OCI-LY7 (cell line): ENCODE results near the gene PXDC1. TPM values are rescaled to one million over a fixed set of nuclear protein-coding genes. Genes with fewer than 3 reads are reported as not detected.

Experiments
- BruUV-seq: library from RNA; stranded (reverse); fragments of 400-500 nt; replicated peaks from 2 replicates; lab custom pipeline; 2021; lab: Mats Ljungman, UMichigan
- CTCF ChIA-PET: fragments of 300-600 bp; sonication (Branson Sonifier 250); formaldehyde crosslinking; loops from one replicate; lab custom pipeline; 2022; ENCODE audit warnings: antibody characterized with exemption; ENCODE audit not compliant: unreplicated experiment; lab: Charles Lee
- POLR2A ChIA-PET: fragments of 300-600 bp; sonication (Branson Sonifier 250); formaldehyde crosslinking; loops from one replicate; lab custom pipeline; 2022; ENCODE audit warnings: antibody characterized with exemption; lab: Charles Lee
- DNase-seq: peaks from one replicate; pipeline ENCODE4 v3.0.0-alpha.2; 2015; ENCODE audit warnings: low spot score
- H2AFZ ChIP-seq: fragments of 200-600 bp; sonication (generic), shearing (Covaris generic); 2 replicates; pipeline ENCODE4 v1.6.1; 2014; ENCODE audit warnings: mild to moderate bottlenecking, antibody characterized with exemption, low read length, moderate library complexity
- H3K27ac ChIP-seq: fragments of 200-600 bp; sonication (generic); 2 replicates; pipeline ENCODE4 v1.5.1; 2014; ENCODE audit warnings: mixed run types, low read depth, mild to moderate bottlenecking, moderate library complexity, low read length, inconsistent platforms; ENCODE audit not compliant: poor library complexity, severe bottlenecking
- H3K36me3 ChIP-seq: fragments of 200-600 bp; sonication (generic); 2 replicates; pipeline ENCODE4 v1.6.1; 2014; ENCODE audit warnings: mild to moderate bottlenecking, antibody characterized with exemption, low read length, moderate library complexity, mixed read lengths; ENCODE audit not compliant: insufficient read depth
- H3K4me1 ChIP-seq: fragments of 200-600 bp; sonication (generic); 2 replicates; pipeline ENCODE4 v1.5.1; 2014; ENCODE audit warnings: mild to moderate bottlenecking, low read length; ENCODE audit not compliant: insufficient read depth, poor library complexity, severe bottlenecking
- H3K4me2 ChIP-seq: fragments of 200-600 bp; sonication (generic); 2 replicates; pipeline ENCODE4 v1.6.1; 2014; ENCODE audit warnings: mild to moderate bottlenecking, low read length
- H3K4me3 ChIP-seq: fragments of 200-600 bp; sonication (generic); 2 replicates; pipeline ENCODE4 v1.5.1; 2014; ENCODE audit warnings: mild to moderate bottlenecking, low read depth, low read length; ENCODE audit not compliant: poor library complexity, severe bottlenecking
- H3K79me2 ChIP-seq: fragments of 200-600 bp; sonication (generic); 2 replicates; pipeline ENCODE4 v1.6.1; 2016; ENCODE audit warnings: low read depth, mild to moderate bottlenecking, low read length, moderate library complexity, mixed read lengths; ENCODE audit not compliant: insufficient read depth
- H3K9me2 ChIP-seq: fragments of 200-600 bp; sonication (generic); 2 replicates; pipeline ENCODE4 v1.6.1; 2016; ENCODE audit warnings: mild to moderate bottlenecking, low read length, mixed read lengths; ENCODE audit not compliant: insufficient read depth
- H3K9me3 ChIP-seq: fragments of 200-600 bp; sonication (generic); 2 replicates; pipeline ENCODE4 v1.6.1; 2014; ENCODE audit warnings: mild to moderate bottlenecking, mixed run types, low read length, mixed read lengths
- H4K20me1 ChIP-seq: fragments of 200-600 bp; sonication (generic); 2 replicates; pipeline ENCODE4 v1.6.1; 2014; ENCODE audit warnings: mild to moderate bottlenecking, antibody characterized with exemption, low read length, moderate library complexity, mixed read lengths; ENCODE audit not compliant: insufficient read depth
- CTCF ChIP-seq: fragments of 200-600 bp; sonication (generic); conservative IDR thresholded peaks from 2 replicates; pipeline ENCODE4 v1.5.1; 2014; ENCODE audit warnings: mild to moderate bottlenecking, antibody characterized with exemption, low read length, moderate library complexity, mixed read lengths
- EZH2phosphoT487 ChIP-seq: fragments of 200-600 bp; sonication (generic); IDR thresholded peaks from 2 replicates; pipeline ENCODE4 v1.6.1; 2018; ENCODE audit warnings: low read depth, borderline replicate concordance, mild to moderate bottlenecking, mixed run types, antibody characterized with exemption, low read length, moderate library complexity, mixed read lengths
- intact Hi-C: fragments of 100-400 bp; cut with micrococcal nuclease; formaldehyde crosslinking; loops from one replicate; pipeline ENCODE4 v1.10.0; 2022; ENCODE audit not compliant: unreplicated experiment
- total RNA-seq, 2 experiments: library from RNA; depleted of rRNA in 1 of 2; stranded (reverse); fragments of >200 nt in 1 of 2; shearing (Covaris generic) in 1 of 2; gene quantifications; 2 replicates each; pipeline ENCODE4 v1.2.3, GENCODE V29; 2014 to 2022

The PXDC1 gene
- total RNA-seq, 2 experiments from 2014 or later = not detected

- H3K9me3 ChIP-seq = no peaks in the 10 kb centered on the region
- H2AFZ ChIP-seq = no peak overlapping the region
- no peaks in the 10 kb centered on the region for H3K36me3 ChIP-seq
- BruUV-seq = no TSS peak
- CTCF ChIA-PET = no interaction called here
- no peaks in the 10 kb centered on the region for H4K20me1 ChIP-seq
- no peaks in the 10 kb centered on the region for H3K4me1 ChIP-seq
- POLR2A ChIA-PET = no interaction called here
- DNase-seq = no peak
- no peak for TF ChIP-seq EZH2phosphoT487
- H3K4me3 ChIP-seq = no peak overlapping the region
- H3K4me2 ChIP-seq = no peak overlapping the region
- intact Hi-C loops = no loop called here
- no peaks in the 10 kb centered on the region for H3K9me2 ChIP-seq
- H3K27ac ChIP-seq = no peak overlapping the region
- H3K79me2 ChIP-seq = no peaks in the 10 kb centered on the region
Observed at GRCh38 chr6:3789018-3789895, 37.7 kb upstream of the PXDC1 start.

- no peak overlapping the region for H2AFZ ChIP-seq
- no peaks in the 10 kb centered on the region for H3K9me2 ChIP-seq
- no peaks in the 10 kb centered on the region for H3K79me2 ChIP-seq
- POLR2A ChIA-PET = no interaction called here
- intact Hi-C loops = no loop called here
- no peaks in the 10 kb centered on the region for H3K4me1 ChIP-seq
- no peaks in the 10 kb centered on the region for H4K20me1 ChIP-seq
- no peak overlapping the region for H3K27ac ChIP-seq
- H3K4me2 ChIP-seq = no peak overlapping the region
- no peak overlapping the region for H3K4me3 ChIP-seq
- CTCF ChIA-PET = no interaction called here
- no peaks in the 10 kb centered on the region for H3K9me3 ChIP-seq
- no peak for DNase-seq
- no TSS peak for BruUV-seq
- TF ChIP-seq EZH2phosphoT487 = no peak
- no peak for TF ChIP-seq CTCF
- H3K36me3 ChIP-seq = no peaks in the 10 kb centered on the region
Observed at GRCh38 chr6:3788408-3789017, 37.0 kb upstream of the PXDC1 start.

- TF ChIP-seq CTCF (no peak), EZH2phosphoT487 (no peak)
- no peaks in the 10 kb centered on the region for H3K36me3 ChIP-seq
- H3K4me1 ChIP-seq = no peaks in the 10 kb centered on the region
- intact Hi-C loops = no loop called here
- H3K27ac ChIP-seq = no peak overlapping the region
- CTCF ChIA-PET = no interaction called here
- H4K20me1 ChIP-seq = no peaks in the 10 kb centered on the region
- H3K9me2 ChIP-seq = no peaks in the 10 kb centered on the region
- no TSS peak for BruUV-seq
- no peak for DNase-seq
- H3K79me2 ChIP-seq = no peaks in the 10 kb centered on the region
- no peak overlapping the region for H3K4me3 ChIP-seq
- POLR2A ChIA-PET = interaction anchor here (0.7 kb wide), 1 partner anchor 98 kb away, joined by 4 read pairs; no protein-coding TSS in a partner anchor
- no peaks in the 10 kb centered on the region for H3K9me3 ChIP-seq
- H2AFZ ChIP-seq = no peak overlapping the region
- H3K4me2 ChIP-seq = no peak overlapping the region
Observed at GRCh38 chr6:3786141-3786540, 34.6 kb upstream of the PXDC1 start.
